Frontal cortex (tissue), 4 donors: ENCODE results near the gene MEI1. TPM values are rescaled to one million over a fixed set of nuclear protein-coding genes. Genes with fewer than 3 reads are reported as not detected.

Source experiments
- DNase-seq, 2 donors: peaks; one replicate each; pipeline ENCODE4 v3.0.0; 2012; ENCODE audit warnings: low spot score in 2 of 2
- FAIRE-seq: peaks from 2 replicates; lab custom pipeline; 2012; peaks lifted over from hg19 to GRCh38; lab: Jason Lieb, UNC
- total RNA-seq: library from RNA; depleted of rRNA; stranded (reverse); fragments of >200 nt; gene quantifications from one replicate; pipeline ENCODE4 v1.2.3, GENCODE V29; 2014
- donor health status: control.
- donor health status: control.
- donor health status: control.

Gene MEI1
- total RNA-seq, 1 donor from 2014 or later = 0.41 TPM

DNA sequence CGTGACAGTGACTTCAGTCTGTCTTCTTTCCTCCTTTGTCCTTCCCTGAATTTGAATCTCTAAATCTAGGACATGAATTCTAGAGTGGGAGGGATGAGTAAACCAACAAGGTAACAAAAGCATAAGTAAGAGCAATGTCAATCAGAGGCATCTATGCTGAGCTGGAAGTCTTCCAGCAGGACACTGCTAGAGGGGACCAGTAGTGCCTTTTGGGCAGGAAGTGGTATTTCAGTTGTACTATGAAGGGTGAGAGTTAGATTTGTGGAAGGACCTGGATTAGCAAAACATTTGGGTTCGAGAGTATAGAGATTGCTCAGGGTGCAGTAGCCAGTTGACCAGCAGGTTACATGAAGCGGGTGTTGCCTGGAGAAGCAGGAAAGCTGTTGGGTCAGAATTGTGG, 40.3 kb downstream of the MEI1 start:
- FAIRE-seq = no peak
- DNase-seq = no peak

- no peak for DNase-seq
- no peak for FAIRE-seq
Observed at GRCh38 chr22:41742918-41743317, 43.6 kb downstream of the MEI1 start.

GRCh38 chr22:41745968-41746367, 46.7 kb downstream of the MEI1 start:
- DNase-seq (no peak), FAIRE-seq (no peak)

- FAIRE-seq = no peak
Observed at GRCh38 chr22:41746567-41747400, 47.5 kb downstream of the MEI1 start.

GRCh38 chr22:41752011-41752970, 53.0 kb downstream of the MEI1 start:
- FAIRE-seq = no peak
- DNase-seq = no peak

More at GRCh38 chr22:41746567-41747400, 47.5 kb downstream of the MEI1 start:
- peak; percentile 27 to 70 for DNase-seq

DNA sequence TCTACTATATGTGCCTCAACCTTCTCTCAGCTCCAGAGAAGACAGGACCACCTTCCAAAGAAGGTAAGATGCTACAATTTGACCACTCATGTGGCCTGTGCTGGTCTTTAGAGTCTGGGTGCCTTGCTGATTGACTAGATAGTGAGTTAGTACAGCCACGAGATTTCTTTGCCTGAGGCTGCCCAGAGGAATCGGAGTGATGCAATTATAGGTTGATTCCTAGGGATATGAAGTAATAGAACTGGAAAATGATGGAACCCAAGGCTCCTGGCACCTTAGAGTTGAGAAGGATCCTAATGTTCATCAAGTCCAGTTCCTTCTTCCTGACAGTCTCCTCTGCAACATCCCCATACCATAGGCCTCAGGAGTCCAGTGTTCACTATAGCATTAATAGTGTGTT, 54.7 kb downstream of the MEI1 start:
- DNase-seq (no peak), FAIRE-seq (no peak)

GRCh38 chr22:41757502-41757901, 58.2 kb downstream of the MEI1 start:
- FAIRE-seq = no peak
- no peak for DNase-seq

DNA sequence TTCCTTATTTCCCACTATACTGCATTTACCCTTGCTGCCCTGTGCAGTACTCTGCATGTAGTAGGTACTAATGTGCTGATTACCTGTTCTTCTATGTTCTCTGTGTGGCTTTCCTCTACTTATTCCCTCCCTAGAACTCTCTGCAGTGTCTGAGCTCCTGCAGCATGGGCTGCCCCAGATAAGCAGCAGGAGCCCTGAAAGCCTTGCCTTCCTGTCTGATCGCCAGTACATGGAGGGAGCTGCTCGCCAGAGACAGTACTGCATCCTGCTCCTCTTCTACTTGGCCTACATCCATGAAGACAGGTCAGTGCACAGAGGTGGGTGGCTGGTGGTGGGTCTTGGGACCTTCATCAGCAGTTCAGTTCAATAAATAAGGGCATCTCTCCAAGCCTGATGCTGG, 58.9 kb downstream of the MEI1 start:
- no peak for DNase-seq
- FAIRE-seq = no peak

DNA sequence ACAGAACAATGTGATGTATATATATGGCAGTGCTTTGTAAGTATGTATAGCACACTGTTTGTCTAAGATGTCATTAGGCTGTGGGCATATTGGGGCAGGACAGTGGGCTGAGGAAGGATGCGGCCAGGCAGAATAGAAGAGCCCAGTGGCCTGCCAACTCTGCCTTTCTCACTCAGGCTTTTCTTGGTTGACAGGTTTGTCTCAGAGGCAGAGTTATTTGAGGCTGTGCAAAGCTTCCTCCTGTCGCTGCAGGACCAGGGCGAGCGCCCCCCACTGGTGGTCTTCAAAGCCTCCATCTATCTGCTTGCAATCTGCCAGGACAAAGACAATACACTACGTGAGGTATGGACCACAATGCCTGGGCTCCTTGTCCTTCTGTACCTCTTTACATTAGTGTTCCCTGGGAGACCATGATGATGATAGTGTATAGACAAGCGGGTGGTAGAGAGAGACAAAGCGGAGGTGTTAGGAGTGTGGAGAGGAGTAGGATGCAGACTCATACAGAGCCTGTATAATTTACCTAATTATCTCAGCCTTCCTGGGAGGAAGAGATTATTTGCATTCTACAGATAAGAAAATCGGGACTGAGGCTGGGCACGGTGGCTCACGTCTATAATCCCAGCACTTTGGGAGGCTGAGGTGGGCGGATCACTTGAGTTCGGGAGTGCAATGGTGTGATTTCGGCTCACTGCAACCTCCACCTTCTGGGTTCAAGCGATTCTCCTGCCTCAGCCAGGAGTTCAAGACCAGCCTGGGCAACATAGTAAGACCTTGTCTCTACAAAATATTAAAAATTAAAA, 63.9 kb downstream of the MEI1 start:
- FAIRE-seq (no peak), DNase-seq (no peak)

DNA sequence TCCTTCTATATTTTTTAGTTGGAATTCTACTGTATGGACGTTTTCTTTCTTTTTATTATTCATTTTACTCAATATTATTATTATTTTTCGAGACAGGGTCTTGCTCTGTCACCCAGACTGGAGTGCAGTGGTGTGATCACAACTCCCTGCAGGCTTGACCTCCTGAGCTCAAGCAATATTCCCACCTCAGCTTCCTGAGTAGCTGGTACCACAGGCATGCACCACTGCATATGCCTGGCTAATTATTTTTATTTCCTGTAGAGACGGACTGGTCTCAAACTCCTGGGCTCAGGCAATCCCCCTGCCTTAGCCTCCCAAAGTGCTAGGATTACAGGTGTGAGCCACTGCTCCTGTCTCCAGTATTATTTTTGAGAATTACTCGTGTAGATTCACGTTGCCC, 67.2 kb downstream of the MEI1 start:
- no peak for DNase-seq

GRCh38 chr22:41768430-41768829, 69.1 kb downstream of the MEI1 start:
- DNase-seq = no peak
- no peak for FAIRE-seq

More for the DNA sequence above, 67.2 kb downstream of the MEI1 start:
- FAIRE-seq = no peak

- no peak for FAIRE-seq
- no peak for DNase-seq
Observed at GRCh38 chr22:41770715-41771468, 71.6 kb downstream of the MEI1 start.

GRCh38 chr22:41772198-41772597, 72.9 kb downstream of the MEI1 start:
- DNase-seq (no peak), FAIRE-seq (no peak)

DNA sequence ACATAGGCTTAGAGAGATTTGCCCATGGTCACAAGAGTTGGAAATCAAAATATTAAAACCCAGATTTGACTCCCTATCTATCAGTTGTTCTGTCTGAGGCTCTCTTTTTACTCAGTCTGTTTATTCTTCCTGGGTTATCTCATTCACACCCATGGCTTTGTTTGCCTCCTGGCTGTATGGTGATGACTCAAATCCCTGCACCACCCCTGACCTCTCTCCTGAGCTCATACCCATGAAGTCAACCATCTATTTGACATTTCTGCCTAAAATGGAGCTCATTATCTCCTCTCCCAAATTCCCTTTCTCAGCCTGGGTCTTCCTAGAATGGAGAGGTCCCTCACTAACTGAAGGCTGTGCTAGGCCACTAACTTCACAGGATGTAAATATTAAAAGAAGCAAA, 73.3 kb downstream of the MEI1 start:
- DNase-seq (no peak), FAIRE-seq (no peak)

GRCh38 chr22:41775338-41775737, 76.0 kb downstream of the MEI1 start:
- no peak for DNase-seq
- FAIRE-seq = no peak

DNA sequence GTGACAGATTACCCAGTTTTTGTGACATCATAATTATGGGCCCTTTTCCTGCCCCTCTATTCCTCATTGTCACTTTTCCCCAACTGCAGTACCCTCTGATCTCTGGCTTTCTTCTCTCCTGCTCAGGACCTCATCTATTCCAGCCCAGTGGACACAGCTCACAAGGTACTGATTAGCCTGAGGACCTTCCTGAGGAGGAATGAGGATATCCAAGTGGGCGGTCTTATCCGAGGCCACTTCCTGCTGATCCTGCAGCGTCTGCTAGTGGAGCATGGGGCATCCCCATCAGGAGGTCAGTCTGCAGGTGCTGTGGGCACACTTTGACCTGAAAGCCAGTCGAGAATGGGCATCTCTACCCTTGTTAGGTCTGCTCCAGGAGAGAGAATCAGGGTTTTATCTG, 76.7 kb downstream of the MEI1 start:
- FAIRE-seq (no peak), DNase-seq (no peak)

DNA sequence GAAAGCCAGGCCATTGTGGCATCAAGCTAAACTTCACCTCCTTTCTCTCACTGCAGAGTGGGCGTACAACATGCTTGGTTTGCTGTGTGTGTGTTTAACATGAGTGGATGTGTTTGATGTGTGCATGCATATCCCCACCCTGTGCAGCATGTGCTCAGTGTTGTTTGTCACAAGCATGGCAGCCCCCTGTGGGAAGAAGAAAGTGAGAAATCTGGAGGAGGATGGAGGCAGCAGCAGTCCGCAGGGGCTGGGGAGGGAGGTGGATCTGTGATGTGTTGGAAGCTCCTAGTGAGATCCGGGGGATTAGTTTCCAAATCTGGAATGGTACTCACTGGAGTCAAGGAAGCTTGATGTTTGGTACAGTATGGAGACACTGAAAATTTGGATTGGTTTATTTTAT, 77.1 kb downstream of the MEI1 start:
- FAIRE-seq (no peak), DNase-seq (no peak)

GRCh38 chr22:41777749-41778425, 78.6 kb downstream of the MEI1 start:
- no peak for FAIRE-seq
- DNase-seq = no peak
